H9 (cell line): Measurements from ENCODE around the gene KCNJ10. TPM values are rescaled to one million over a fixed set of nuclear protein-coding genes. Genes with fewer than 3 reads are reported as not detected.
A peak's percentile ranks its signal among the peaks of the same experiment; 100 is the strongest.

Experiments
- DNase-seq: peaks from one replicate; pipeline ENCODE4 v3.0.0-alpha.2; 2017
- H2AFZ ChIP-seq: one replicate; pipeline ENCODE4 v1.6.1; 2013; ENCODE audit warnings: mild to moderate bottlenecking, low read length, control low read depth, moderate library complexity
- H2AK5ac ChIP-seq: 2 replicates; pipeline ENCODE4 v1.6.1; 2013; ENCODE audit warnings: low read length, control low read depth, mixed read lengths; ENCODE audit not compliant: insufficient read length
- H2BK120ac ChIP-seq: one replicate; pipeline ENCODE4 v1.6.1; 2013; ENCODE audit warnings: low read depth, mild to moderate bottlenecking, low read length, control low read depth, inconsistent platforms; ENCODE audit not compliant: poor library complexity, severe bottlenecking
- H2BK12ac ChIP-seq: 2 replicates; pipeline ENCODE4 v1.6.1; 2013; ENCODE audit warnings: low read length, control low read depth, mixed read lengths, low read depth; ENCODE audit not compliant: insufficient read length
- H2BK15ac ChIP-seq: 2 replicates; pipeline ENCODE4 v1.6.1; 2013; ENCODE audit warnings: low read depth, low read length, control low read depth
- H2BK20ac ChIP-seq: one replicate; pipeline ENCODE4 v1.6.1; 2013; ENCODE audit warnings: low read depth, mild to moderate bottlenecking, low read length, control low read depth, inconsistent platforms; ENCODE audit not compliant: poor library complexity, severe bottlenecking
- H2BK5ac ChIP-seq: 2 replicates; pipeline ENCODE4 v1.6.1; 2013; ENCODE audit warnings: low read length, control low read depth, mixed read lengths; ENCODE audit not compliant: insufficient read length
- H3K14ac ChIP-seq: 2 replicates; pipeline ENCODE4 v1.6.1; 2013; ENCODE audit warnings: low read length, control low read depth; ENCODE audit not compliant: insufficient read depth
- H3K18ac ChIP-seq: 2 replicates; pipeline ENCODE4 v1.6.1; 2013; ENCODE audit warnings: low read depth, mild to moderate bottlenecking, mixed read lengths, low read length, control low read depth; ENCODE audit not compliant: insufficient read length
- H3K23ac ChIP-seq: 2 replicates; pipeline ENCODE4 v1.6.1; 2013; ENCODE audit warnings: low read length, control low read depth, mixed read lengths, low read depth; ENCODE audit not compliant: insufficient read length
- H3K23me2 ChIP-seq: 2 replicates; pipeline ENCODE4 v1.6.1; 2013; ENCODE audit warnings: low read depth, mild to moderate bottlenecking, mixed read lengths, low read length, control low read depth; ENCODE audit not compliant: insufficient read length, poor library complexity, severe bottlenecking
- H3K27ac ChIP-seq: 2 replicates; pipeline ENCODE4 v1.5.1; 2013; ENCODE audit warnings: low read length, control low read depth, mixed read lengths, low read depth; ENCODE audit not compliant: insufficient read length
- H3K27me3 ChIP-seq: 2 replicates; pipeline ENCODE4 v1.6.1; 2013; ENCODE audit warnings: low read length, control low read depth, inconsistent platforms; ENCODE audit not compliant: insufficient read depth
- H3K4ac ChIP-seq: 2 replicates; pipeline ENCODE4 v1.6.1; 2013; ENCODE audit warnings: low read depth, mild to moderate bottlenecking, control low read depth, inconsistent platforms, low read length, moderate library complexity
- H3K4me1 ChIP-seq: 2 replicates; pipeline ENCODE4 v1.6.1; 2013; ENCODE audit warnings: low read length, control low read depth, inconsistent platforms; ENCODE audit not compliant: insufficient read depth
- H3K4me2 ChIP-seq: 2 replicates; pipeline ENCODE4 v1.6.1; 2013; ENCODE audit warnings: low read length, control low read depth, mixed read lengths; ENCODE audit not compliant: insufficient read length, insufficient read depth
- H3K56ac ChIP-seq: 2 replicates; pipeline ENCODE4 v1.6.1; 2013; ENCODE audit warnings: low read depth, mild to moderate bottlenecking, mixed read lengths, low read length, control low read depth; ENCODE audit not compliant: insufficient read length
- H3K79me1 ChIP-seq: 2 replicates; pipeline ENCODE4 v1.6.1; 2013; ENCODE audit warnings: low read depth, mild to moderate bottlenecking, moderate library complexity, low read length, control low read depth, inconsistent platforms; ENCODE audit not compliant: insufficient read depth, poor library complexity, severe bottlenecking
- H3K79me2 ChIP-seq: 2 replicates; pipeline ENCODE4 v1.6.1; 2013; ENCODE audit warnings: low read length, control low read depth, inconsistent platforms; ENCODE audit not compliant: insufficient read depth
- H3K9ac ChIP-seq: 2 replicates; pipeline ENCODE4 v1.6.1; 2013; ENCODE audit warnings: low read length, control low read depth, mixed read lengths; ENCODE audit not compliant: insufficient read length; ENCODE audit errors: extremely low read depth
- H3K9me3 ChIP-seq: one replicate; pipeline ENCODE4 v1.6.1; 2013; ENCODE audit warnings: low read depth, low read length, inconsistent platforms; ENCODE audit not compliant: control insufficient read depth
- H3T11ph ChIP-seq: one replicate; pipeline ENCODE4 v1.6.1; 2013; ENCODE audit warnings: mild to moderate bottlenecking, low read length, control low read depth, inconsistent platforms
- H4K20me1 ChIP-seq: one replicate; pipeline ENCODE4 v1.6.1; 2013; ENCODE audit not compliant: control insufficient read depth, insufficient read length, insufficient read depth
- H4K5ac ChIP-seq: 2 replicates; pipeline ENCODE4 v1.6.1; 2013; ENCODE audit warnings: low read depth, mild to moderate bottlenecking, mixed read lengths, low read length, control low read depth; ENCODE audit not compliant: insufficient read length
- H4K8ac ChIP-seq: replicated peaks from 2 replicates; pipeline ENCODE4 v1.6.1; 2013; ENCODE audit warnings: low read length, control low read depth, mixed read lengths, low read depth; ENCODE audit not compliant: insufficient read length
- H4K91ac ChIP-seq: 2 replicates; pipeline ENCODE4 v1.6.1; 2013; ENCODE audit warnings: low read depth, mild to moderate bottlenecking, moderate library complexity, mixed read lengths, low read length, control low read depth; ENCODE audit not compliant: insufficient read length
- H3K27ac Mint-ChIP-seq, 3 experiments: 2 replicates in 2 of 3; 3 replicates in 1 of 3; pipeline ENCODE4 v1.8.0; 2020 to 2021; ENCODE audit warnings: mixed read lengths in 3 of 3, mild to moderate bottlenecking in 1 of 3, moderate library complexity in 1 of 3
- H3K27me3 Mint-ChIP-seq: 2 replicates; pipeline ENCODE4 v1.8.0; 2021; ENCODE audit warnings: low read depth, mild to moderate bottlenecking, moderate library complexity, mixed read lengths
- H3K36me3 Mint-ChIP-seq, 3 experiments: 2 replicates in 2 of 3; 3 replicates in 1 of 3; pipeline ENCODE4 v1.8.0; 2020 to 2021; ENCODE audit warnings: low read depth in 3 of 3, mixed read lengths in 3 of 3; ENCODE audit not compliant: insufficient read depth in 1 of 3
- H3K4me1 Mint-ChIP-seq, 2 experiments: 2 replicates each; pipeline ENCODE4 v1.8.0; 2020; ENCODE audit warnings: mixed read lengths in 2 of 2
- H3K4me3 Mint-ChIP-seq, 2 experiments: 2 replicates in 1 of 2; 3 replicates in 1 of 2; pipeline ENCODE4 v1.8.0; 2020 to 2021; ENCODE audit warnings: mild to moderate bottlenecking in 2 of 2, mixed read lengths in 2 of 2, moderate library complexity in 1 of 2
- H3K9me3 Mint-ChIP-seq, 2 experiments: 2 replicates in 1 of 2; 3 replicates in 1 of 2; pipeline ENCODE4 v1.8.0; 2020; ENCODE audit warnings: mild to moderate bottlenecking in 2 of 2, mixed read lengths in 2 of 2, moderate library complexity in 1 of 2
- CTCF ChIP-seq: fragments of 200-600 bp; sonication (generic); conservative IDR thresholded peaks from 3 replicates; pipeline ENCODE4 v1.8.0; 2021; ENCODE audit warnings: antibody characterized with exemption, mild to moderate bottlenecking
- WGBS: extraction: QIAGEN DNeasy Blood & Tissue Kit; methylation state at CpG from one replicate; pipeline ENCODE4 v1.1.7; 2013; ENCODE audit warnings: missing lambda C conversion rate, low lambda C conversion rate, mixed read lengths; ENCODE audit not compliant: insufficient read length; ENCODE audit errors: extremely low coverage; 5-methylcytosine and 5-hydroxymethylcytosine counted together
- total RNA-seq: library from RNA; stranded (reverse); gene quantifications from 2 replicates; pipeline ENCODE4 v1.2.1, GENCODE V29; 2021

The KCNJ10 gene
- total RNA-seq, 1 experiment from 2014 or later, result 0.44 TPM

GRCh38 chr1:160066829-160067745, 2.9 kb downstream of the KCNJ10 start:
- H3K27ac ChIP-seq, result no peak overlapping the region
- no peaks in the 10 kb centered on the region for H3K79me2 ChIP-seq
- H4K8ac ChIP-seq, result no peak overlapping the region
- Mint-ChIP-seq H3K4me1 (peaks cover 41 to 44% of the 10 kb centered on the region in 2 experiments), H3K9me3 (no peaks in the 10 kb centered on the region), H3K27me3 (peaks cover 60% of the 10 kb centered on the region), H3K4me3 (peak overlapping the region in 1 of 2 experiments; percentile 21; a peak in 1 of 5 replicates), H3K27ac (no peak overlapping the region; a peak in 1 of 7 replicates), H3K36me3 (no peaks in the 10 kb centered on the region)
- H3K9ac ChIP-seq, result no peak overlapping the region
- H3K4me2 ChIP-seq, result peak overlapping the region; percentile 22
- peaks cover 4% of the 10 kb centered on the region; the same call in 1 of the 2 replicates for H3K27me3 ChIP-seq
- TF ChIP-seq CTCF, result no peak
- no peak overlapping the region for H3K23ac ChIP-seq
- H2BK20ac ChIP-seq, result no peak overlapping the region
- no peak overlapping the region for H4K91ac ChIP-seq
- H3T11ph ChIP-seq, result no peak overlapping the region
- no peaks in the 10 kb centered on the region for H3K79me1 ChIP-seq
- H3K14ac ChIP-seq, result no peak overlapping the region
- H3K23me2 ChIP-seq, result peaks cover 5% of the 10 kb centered on the region
- H2BK120ac ChIP-seq, result no peak overlapping the region
- H3K4ac ChIP-seq, result no peak overlapping the region
- H3K4me1 ChIP-seq, result peaks cover 6% of the 10 kb centered on the region; the same call in 1 of the 2 replicates
- H2BK15ac ChIP-seq, result no peak overlapping the region
- no peak overlapping the region for H2BK12ac ChIP-seq
- no peak for DNase-seq
- no peak overlapping the region for H2AK5ac ChIP-seq
- no peak overlapping the region for H2BK5ac ChIP-seq
- no peak overlapping the region for H4K5ac ChIP-seq
- H3K9me3 ChIP-seq, result no peaks in the 10 kb centered on the region
- WGBS, result no CpG with 5 or more reads among the region's 6 CpGs
- no peaks in the 10 kb centered on the region for H4K20me1 ChIP-seq
- H3K18ac ChIP-seq, result no peak overlapping the region
- no peak overlapping the region for H3K56ac ChIP-seq
- H2AFZ ChIP-seq, result no peak overlapping the region
